Activated naive CD8-positive, alpha-beta T cell (primary cell): ENCODE results near the gene ALDH1L1.

Source experiments
- H3K27ac Mint-ChIP-seq: one replicate; pipeline ENCODE4 v1.8.0; 2021; ENCODE audit warnings: mixed read lengths
- H3K27me3 Mint-ChIP-seq: one replicate; pipeline ENCODE4 v1.8.0; 2021; ENCODE audit warnings: mixed read lengths
- H3K36me3 Mint-ChIP-seq: one replicate; pipeline ENCODE4 v1.8.0; 2021; ENCODE audit warnings: mixed read lengths
- H3K4me1 Mint-ChIP-seq: one replicate; pipeline ENCODE4 v1.8.0; 2021; ENCODE audit warnings: low read depth, mixed read lengths
- H3K4me3 Mint-ChIP-seq: one replicate; pipeline ENCODE4 v1.8.0; 2021; ENCODE audit warnings: mild to moderate bottlenecking, mixed read lengths
- H3K9me3 Mint-ChIP-seq: one replicate; pipeline ENCODE4 v1.8.0; 2021; ENCODE audit warnings: low read depth, mixed read lengths

The ALDH1L1 gene

GRCh38 chr3:126126811-126127431, 53.5 kb downstream of the ALDH1L1 start:
- H3K4me1 Mint-ChIP-seq = no peaks in the 10 kb centered on the region
- no peaks in the 10 kb centered on the region for H3K36me3 Mint-ChIP-seq
- H3K4me3 Mint-ChIP-seq = no peak overlapping the region
- H3K9me3 Mint-ChIP-seq = no peaks in the 10 kb centered on the region
- H3K27me3 Mint-ChIP-seq = no peaks in the 10 kb centered on the region
- no peak overlapping the region for H3K27ac Mint-ChIP-seq

- Mint-ChIP-seq H3K27me3 (no peaks in the 10 kb centered on the region), H3K4me3 (no peak overlapping the region), H3K9me3 (no peaks in the 10 kb centered on the region), H3K4me1 (no peaks in the 10 kb centered on the region), H3K27ac (no peak overlapping the region), H3K36me3 (no peaks in the 10 kb centered on the region)
These were observed 54.1 kb downstream of the ALDH1L1 start for GRCh38 chr3:126126286-126126685.

- no peaks in the 10 kb centered on the region for H3K27me3 Mint-ChIP-seq
- H3K9me3 Mint-ChIP-seq = no peaks in the 10 kb centered on the region
- H3K27ac Mint-ChIP-seq = no peak overlapping the region
- H3K4me1 Mint-ChIP-seq = no peaks in the 10 kb centered on the region
- H3K4me3 Mint-ChIP-seq = no peak overlapping the region
- no peaks in the 10 kb centered on the region for H3K36me3 Mint-ChIP-seq
These were observed 54.6 kb downstream of the ALDH1L1 start for GRCh38 chr3:126125781-126126251.

GRCh38 chr3:126125341-126125740, 55.0 kb downstream of the ALDH1L1 start:
- no peaks in the 10 kb centered on the region for H3K27me3 Mint-ChIP-seq
- H3K4me3 Mint-ChIP-seq = no peak overlapping the region
- H3K27ac Mint-ChIP-seq = no peak overlapping the region
- no peaks in the 10 kb centered on the region for H3K9me3 Mint-ChIP-seq
- H3K4me1 Mint-ChIP-seq = no peaks in the 10 kb centered on the region
- H3K36me3 Mint-ChIP-seq = no peaks in the 10 kb centered on the region

GRCh38 chr3:126124896-126125295, 55.5 kb downstream of the ALDH1L1 start:
- Mint-ChIP-seq H3K9me3 (no peaks in the 10 kb centered on the region), H3K27me3 (no peaks in the 10 kb centered on the region), H3K4me3 (no peak overlapping the region), H3K4me1 (no peaks in the 10 kb centered on the region), H3K36me3 (no peaks in the 10 kb centered on the region), H3K27ac (no peak overlapping the region)

GRCh38 chr3:126124148-126124868, 56.1 kb downstream of the ALDH1L1 start:
- H3K4me3 Mint-ChIP-seq = no peak overlapping the region
- H3K4me1 Mint-ChIP-seq = no peaks in the 10 kb centered on the region
- no peaks in the 10 kb centered on the region for H3K36me3 Mint-ChIP-seq
- H3K27ac Mint-ChIP-seq = no peak overlapping the region
- H3K9me3 Mint-ChIP-seq = no peaks in the 10 kb centered on the region
- no peaks in the 10 kb centered on the region for H3K27me3 Mint-ChIP-seq

- Mint-ChIP-seq H3K36me3 (no peaks in the 10 kb centered on the region), H3K27ac (no peak overlapping the region), H3K4me3 (no peak overlapping the region)
These were observed 58.8 kb downstream of the ALDH1L1 start for GRCh38 chr3:126121632-126122031.

GRCh38 chr3:126121074-126121473, 59.3 kb downstream of the ALDH1L1 start:
- Mint-ChIP-seq H3K9me3 (no peaks in the 10 kb centered on the region), H3K4me1 (no peaks in the 10 kb centered on the region), H3K27ac (no peak overlapping the region), H3K4me3 (no peak overlapping the region), H3K27me3 (no peaks in the 10 kb centered on the region), H3K36me3 (no peaks in the 10 kb centered on the region)

More at GRCh38 chr3:126121632-126122031, 58.8 kb downstream of the ALDH1L1 start:
- no peaks in the 10 kb centered on the region for H3K9me3 Mint-ChIP-seq
- no peaks in the 10 kb centered on the region for H3K4me1 Mint-ChIP-seq
- no peaks in the 10 kb centered on the region for H3K27me3 Mint-ChIP-seq

- Mint-ChIP-seq H3K27me3 (no peaks in the 10 kb centered on the region), H3K4me3 (no peak overlapping the region), H3K27ac (no peak overlapping the region), H3K9me3 (no peaks in the 10 kb centered on the region), H3K4me1 (no peaks in the 10 kb centered on the region), H3K36me3 (no peaks in the 10 kb centered on the region)
These were observed 60.4 kb downstream of the ALDH1L1 start for GRCh38 chr3:126119976-126120375.

GRCh38 chr3:126119008-126119675, 61.2 kb downstream of the ALDH1L1 start:
- Mint-ChIP-seq H3K4me1 (no peaks in the 10 kb centered on the region), H3K27me3 (no peaks in the 10 kb centered on the region), H3K27ac (no peak overlapping the region), H3K36me3 (no peaks in the 10 kb centered on the region), H3K9me3 (no peaks in the 10 kb centered on the region), H3K4me3 (no peak overlapping the region)

GRCh38 chr3:126118591-126118990, 61.8 kb downstream of the ALDH1L1 start:
- H3K4me3 Mint-ChIP-seq = no peak overlapping the region
- H3K36me3 Mint-ChIP-seq = no peaks in the 10 kb centered on the region
- no peak overlapping the region for H3K27ac Mint-ChIP-seq
- H3K9me3 Mint-ChIP-seq = no peaks in the 10 kb centered on the region
- H3K27me3 Mint-ChIP-seq = no peaks in the 10 kb centered on the region
- no peaks in the 10 kb centered on the region for H3K4me1 Mint-ChIP-seq

GRCh38 chr3:126117786-126118185, 62.6 kb downstream of the ALDH1L1 start:
- H3K27me3 Mint-ChIP-seq = no peaks in the 10 kb centered on the region
- no peaks in the 10 kb centered on the region for H3K9me3 Mint-ChIP-seq
- no peaks in the 10 kb centered on the region for H3K4me1 Mint-ChIP-seq
- H3K4me3 Mint-ChIP-seq = no peak overlapping the region
- no peaks in the 10 kb centered on the region for H3K36me3 Mint-ChIP-seq
- H3K27ac Mint-ChIP-seq = no peak overlapping the region

- no peaks in the 10 kb centered on the region for H3K9me3 Mint-ChIP-seq
- H3K27me3 Mint-ChIP-seq = no peaks in the 10 kb centered on the region
- no peaks in the 10 kb centered on the region for H3K36me3 Mint-ChIP-seq
- no peaks in the 10 kb centered on the region for H3K4me1 Mint-ChIP-seq
- H3K27ac Mint-ChIP-seq = no peak overlapping the region
- H3K4me3 Mint-ChIP-seq = no peak overlapping the region
These were observed 63.2 kb downstream of the ALDH1L1 start for GRCh38 chr3:126117212-126117611.

- Mint-ChIP-seq H3K27ac (no peak overlapping the region), H3K36me3 (no peaks in the 10 kb centered on the region), H3K4me1 (no peaks in the 10 kb centered on the region), H3K27me3 (no peaks in the 10 kb centered on the region), H3K9me3 (no peaks in the 10 kb centered on the region), H3K4me3 (no peak overlapping the region)
These were observed 63.9 kb downstream of the ALDH1L1 start for GRCh38 chr3:126116526-126116925.
